ENCODE results near the gene ZNF57. TPM values are rescaled to one million over a fixed set of nuclear protein-coding genes. Genes with fewer than 3 reads are reported as not detected.
A peak's percentile ranks its signal among the peaks of the same experiment; 100 is the strongest.
"Not testable (repeated sequence)": the region's sequence is repeated elsewhere in the genome, so short reads cannot be mapped to it uniquely, and the experiment has no call there.

ZNF57 gene
- total RNA-seq, 1 donor from 2014 or later, result 5.1 TPM

- DNase-seq (ENCODE audit: missing footprints) (no peak), ATAC-seq (peak; percentile 70)
- intact Hi-C loops (cut with DNase I), result loop anchor here (1.0 to 5.0 kb wide), 2 partner anchors 55 to 276 kb away; partner anchors contain the start of gene ZNF77
These were observed 13.3 kb upstream of the ZNF57 start for GRCh38 chr19:2887391-2887914.

GRCh38 chr19:2888731-2889224, 11.9 kb upstream of the ZNF57 start:
- intact Hi-C loops (cut with DNase I), result loop anchor here (5.0 kb wide), 1 partner anchor 54 kb away; the partner anchor contains the start of gene ZNF77
- no peak for DNase-seq (ENCODE audit: missing footprints)
- ATAC-seq, result no peak

- DNase-seq (ENCODE audit: missing footprints); intact Hi-C loops (cut with DNase I); ATAC-seq: not testable (repeated sequence)
These were observed 10.2 kb upstream of the ZNF57 start for GRCh38 chr19:2890531-2890930.

GRCh38 chr19:2896694-2897093, 4.0 kb upstream of the ZNF57 start:
- DNase-seq (ENCODE audit: missing footprints) (no peak), ATAC-seq (no peak)
- intact Hi-C loops (cut with DNase I), result no loop called here

- intact Hi-C loops (cut with DNase I), result no loop called here
- DNase-seq (ENCODE audit: missing footprints), result no peak
- ATAC-seq, result no peak
These were observed 2.0 kb downstream of the ZNF57 start for GRCh38 chr19:2902590-2903218.

GRCh38 chr19:2903326-2903725, 2.6 kb downstream of the ZNF57 start:
- DNase-seq (ENCODE audit: missing footprints); intact Hi-C loops (cut with DNase I); ATAC-seq: not testable (repeated sequence)

GRCh38 chr19:2905918-2906519, 5.3 kb downstream of the ZNF57 start:
- no peak for ATAC-seq
- intact Hi-C loops (cut with DNase I), result no loop called here
- no peak for DNase-seq (ENCODE audit: missing footprints)

- ATAC-seq (no peak), DNase-seq (ENCODE audit: missing footprints) (no peak)
- intact Hi-C loops (cut with DNase I), result no loop called here
These were observed 6.0 kb downstream of the ZNF57 start for GRCh38 chr19:2906631-2907195.

GRCh38 chr19:2912306-2912705, 11.6 kb downstream of the ZNF57 start:
- no peak for DNase-seq (ENCODE audit: missing footprints)
- no peak for ATAC-seq
- intact Hi-C loops (cut with DNase I), result no loop called here

- intact Hi-C loops (cut with DNase I), result no loop called here
- no peak for DNase-seq (ENCODE audit: missing footprints)
- ATAC-seq, result no peak
These were observed 16.8 kb downstream of the ZNF57 start for GRCh38 chr19:2917275-2918184.

GRCh38 chr19:2922987-2923386, 22.3 kb downstream of the ZNF57 start:
- ATAC-seq (no peak), DNase-seq (ENCODE audit: missing footprints) (no peak)
- intact Hi-C loops (cut with DNase I), result no loop called here

- DNase-seq (ENCODE audit: missing footprints), result no peak
- ATAC-seq, result no peak
- intact Hi-C loops (cut with DNase I), result no loop called here
These were observed 22.8 kb downstream of the ZNF57 start for GRCh38 chr19:2923510-2923909.

GRCh38 chr19:2926341-2927031, 25.8 kb downstream of the ZNF57 start:
- DNase-seq (ENCODE audit: missing footprints), result no peak
- intact Hi-C loops (cut with DNase I), result no loop called here
- ATAC-seq, result no peak

- ATAC-seq (no peak), DNase-seq (ENCODE audit: missing footprints) (no peak)
- intact Hi-C loops (cut with DNase I), result no loop called here
These were observed 26.3 kb downstream of the ZNF57 start for GRCh38 chr19:2927032-2927430.

- DNase-seq (ENCODE audit: missing footprints), result no peak
- intact Hi-C loops (cut with DNase I), result no loop called here
- no peak for ATAC-seq
These were observed 32.8 kb downstream of the ZNF57 start for GRCh38 chr19:2933490-2933910.

GRCh38 chr19:2935863-2936262, 35.1 kb downstream of the ZNF57 start:
- intact Hi-C loops (cut with DNase I); DNase-seq (ENCODE audit: missing footprints); ATAC-seq: not testable (repeated sequence)

GRCh38 chr19:2942928-2943640, 42.4 kb downstream of the ZNF57 start:
- intact Hi-C loops (cut with DNase I), result loop anchor here (5.0 kb wide), 1 partner anchor 56 kb away; no protein-coding TSS in a partner anchor

GRCh38 chr19:2944403-2944774, 43.7 kb downstream of the ZNF57 start:
- ATAC-seq, result no peak
- intact Hi-C loops (cut with DNase I), result loop anchor here (2.0 to 5.0 kb wide), 2 partner anchors 44 to 57 kb away; partner anchors contain the start of gene ZNF57
- DNase-seq (ENCODE audit: missing footprints), result no peak

More at GRCh38 chr19:2942928-2943640, 42.4 kb downstream of the ZNF57 start:
- DNase-seq (ENCODE audit: missing footprints) (no peak), ATAC-seq (no peak)

All from Right ventricle myocardium inferior (tissue), 1 donor.